LoVo (cell line): ENCODE results near the gene KISS1R.

Source experiments
- DNase-seq: peaks from one replicate; pipeline ENCODE4 v3.0.0-alpha.2; 2016; ENCODE audit warnings: low spot score

KISS1R gene

GRCh38 chr19:899336-900042 lies 17.6 kb upstream of the KISS1R start:
- no peak for DNase-seq

DNA sequence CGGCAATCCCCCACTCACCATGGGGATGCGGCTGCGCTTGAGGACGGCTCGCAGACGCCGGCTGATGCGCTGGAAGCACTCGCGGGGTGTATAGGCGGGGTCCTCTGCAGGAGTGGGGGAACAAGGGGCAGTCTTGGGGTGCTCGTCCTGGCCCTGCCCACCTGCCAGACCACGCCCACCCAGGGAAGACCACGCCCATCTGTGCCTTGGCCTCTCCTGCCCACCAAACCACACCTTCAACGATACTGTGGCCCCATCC lies 17.2 kb upstream of the KISS1R start:
- DNase-seq: no peak

DNA sequence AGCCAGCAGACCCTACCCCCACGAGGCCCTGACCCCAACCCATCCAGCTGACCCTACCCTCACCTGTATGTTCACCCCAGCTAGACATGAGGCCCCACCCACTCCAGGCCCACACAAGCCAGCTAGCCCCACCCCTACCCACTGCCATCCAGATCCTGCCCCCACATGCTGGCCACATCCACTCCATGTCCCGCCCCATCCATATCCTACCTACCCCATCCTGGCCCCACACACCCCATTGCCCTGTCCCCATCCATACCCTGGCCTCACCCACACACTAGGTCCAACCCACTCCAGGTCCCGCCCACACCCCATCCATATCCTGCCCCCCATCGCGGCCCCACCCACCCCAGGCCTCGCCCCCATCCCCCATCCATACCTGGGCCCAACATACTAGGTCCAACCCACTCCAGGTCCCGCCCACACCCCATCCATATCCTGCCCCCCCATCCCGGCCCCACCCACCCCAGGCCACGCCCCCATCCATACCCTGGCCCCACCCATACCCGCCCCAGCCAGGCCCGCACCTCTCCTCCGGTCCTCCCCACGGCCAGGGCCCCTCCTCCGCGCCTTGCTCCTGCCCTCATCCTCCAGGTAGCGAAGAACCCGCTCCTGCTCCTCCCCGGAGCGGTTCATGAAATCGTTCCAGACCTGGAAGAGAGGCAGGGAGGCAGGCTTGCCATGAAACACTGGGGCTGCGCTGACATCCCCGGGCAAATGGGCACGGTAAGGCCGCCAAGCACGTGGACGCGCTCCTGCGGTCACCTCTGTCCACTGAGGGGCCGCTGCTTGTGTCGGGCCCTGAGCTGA lies 16.6 kb upstream of the KISS1R start:
- no peak for DNase-seq

DNA sequence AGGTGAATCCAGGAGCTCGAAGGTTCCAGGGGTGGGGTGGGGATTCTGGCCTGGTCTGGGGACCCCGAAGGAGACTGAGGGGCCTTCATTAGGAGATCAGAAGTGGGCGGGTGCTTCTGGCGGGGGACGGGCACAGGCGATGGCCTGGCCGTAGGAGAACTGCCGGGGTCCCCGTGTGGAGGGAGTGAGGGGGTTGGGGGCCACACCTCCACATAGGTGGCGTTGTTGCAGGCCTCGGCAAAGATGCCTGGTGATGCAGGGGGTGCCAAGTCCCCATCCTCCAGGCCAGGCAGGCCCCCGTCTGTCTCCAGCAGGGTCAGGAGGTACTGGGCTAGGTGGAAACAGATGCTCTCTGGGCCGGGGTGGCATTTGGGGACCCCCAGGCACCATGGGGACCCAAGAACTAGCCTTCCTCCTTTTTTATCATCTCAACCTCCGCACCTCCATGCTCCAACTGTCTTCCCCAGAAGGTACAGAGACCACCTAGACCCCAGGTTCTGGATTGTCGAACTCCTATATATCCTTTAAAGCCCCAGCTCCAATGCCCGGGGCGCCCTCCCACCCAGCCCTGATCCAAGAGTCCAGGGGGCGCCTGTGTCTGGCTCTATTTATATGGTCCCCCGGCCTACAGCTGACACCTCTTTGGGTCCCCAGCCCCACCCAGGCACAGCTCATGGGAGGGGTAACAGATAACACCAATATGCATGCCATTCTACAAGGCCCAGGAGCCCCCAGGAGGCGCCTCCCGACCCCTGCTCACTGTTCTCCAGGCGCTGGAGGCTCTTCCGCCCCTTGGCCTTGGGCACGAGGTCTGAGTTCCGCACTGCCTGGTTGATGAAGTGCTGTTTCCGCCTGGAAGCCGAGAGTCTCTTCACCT lies 15.7 kb upstream of the KISS1R start:
- DNase-seq: no peak

- DNase-seq: no peak
These were observed 15.1 kb upstream of the KISS1R start for GRCh38 chr19:902093-902370.

GRCh38 chr19:902446-903226 lies 14.5 kb upstream of the KISS1R start:
- DNase-seq: no peak

- no peak for DNase-seq
These were observed 13.8 kb upstream of the KISS1R start for GRCh38 chr19:903266-903797.

- DNase-seq: no peak
These were observed 12.6 kb upstream of the KISS1R start for GRCh38 chr19:904545-904944.

DNA sequence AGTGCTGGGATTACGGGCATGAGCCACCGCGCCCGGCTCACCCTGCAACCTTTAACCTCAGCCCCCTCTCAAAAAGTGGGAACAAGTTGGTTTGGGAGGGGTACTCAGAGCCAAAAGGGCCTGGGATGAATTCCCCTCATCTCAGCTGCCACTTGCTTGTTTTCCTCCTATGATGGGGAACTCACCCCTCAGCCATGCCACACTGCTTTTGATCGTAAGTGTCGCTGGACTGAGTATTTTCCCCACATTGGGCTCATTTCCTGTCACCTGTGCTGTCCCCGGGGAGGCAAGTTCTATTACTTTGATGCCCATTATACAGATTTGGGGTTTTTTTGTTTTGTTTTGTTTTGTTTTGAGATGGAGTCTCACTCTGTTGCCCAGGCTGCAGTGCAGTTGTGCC lies 10.7 kb upstream of the KISS1R start:
- no peak for DNase-seq

- DNase-seq: no peak
These were observed 9.8 kb upstream of the KISS1R start for GRCh38 chr19:907183-907853.

GRCh38 chr19:911197-912033 lies 5.7 kb upstream of the KISS1R start:
- DNase-seq: no peak

GRCh38 chr19:912181-913079 lies 4.7 kb upstream of the KISS1R start:
- DNase-seq: no peak

- peak; percentile 72 for DNase-seq
These were observed 3.9 kb upstream of the KISS1R start, which contains the start of gene R3HDM4 for GRCh38 chr19:913080-913748. Gene R3HDM4 (minus strand): TSS chr19:913219. CDS start chr19:913157, 62 bp downstream.

GRCh38 chr19:916645-917322 lies 349 bp upstream of the KISS1R start:
- no peak for DNase-seq

DNA sequence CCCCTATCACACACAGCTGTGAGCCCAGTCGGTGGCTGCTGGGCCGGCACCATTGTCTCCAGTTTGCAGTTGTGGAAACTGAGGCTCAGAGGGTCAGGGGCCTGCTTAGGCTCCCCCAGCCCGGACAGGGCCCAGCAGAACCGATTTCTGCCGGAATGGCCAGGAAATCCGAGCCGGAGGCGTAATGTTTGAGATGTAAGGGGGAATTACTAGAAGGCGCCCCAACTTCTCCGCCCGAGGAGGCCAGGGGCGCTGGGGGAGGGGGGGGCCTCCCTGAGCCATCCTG lies 962 bp downstream of the KISS1R start:
- DNase-seq: no peak

- no peak for DNase-seq
These were observed 1.5 kb downstream of the KISS1R start for GRCh38 chr19:918481-919198.

- DNase-seq: no peak
These were observed 2.3 kb downstream of the KISS1R start for GRCh38 chr19:919199-920050.
